Lung (tissue), 12 donors: Measurements from ENCODE around the gene PLCD4. TPM values are rescaled to one million over a fixed set of nuclear protein-coding genes. Genes with fewer than 3 reads are reported as not detected.

ENCODE experiments used
- ATAC-seq: fragments of 200-7000 bp; cut with Tn5 transposase; one replicate; pipeline ENCODE4 v1.9.1; 2020; ENCODE audit warnings: moderate number of reproducible peaks; ENCODE audit not compliant: insufficient read depth, low FRiP score
- DNase-seq, 3 donors: peaks; one replicate each; pipeline ENCODE4 v3.0.0-alpha.2; 2013 to 2017
- H3K27ac ChIP-seq, 2 donors: one replicate each; pipeline ENCODE4 v1.5.1; 2013; ENCODE audit warnings: mild to moderate bottlenecking in 2 of 2, moderate library complexity in 2 of 2, control low read depth in 1 of 2, inconsistent platforms in 1 of 2, low read depth in 1 of 2, low read length in 1 of 2
- H3K27me3 ChIP-seq, 3 donors: one replicate each; pipeline ENCODE4 v1.5.1; 2013; ENCODE audit warnings: low read length in 2 of 3; ENCODE audit not compliant: control insufficient read depth in 3 of 3, insufficient read depth in 3 of 3
- H3K36me3 ChIP-seq, 4 donors: one replicate each; pipeline ENCODE4 v1.5.1; 2013; ENCODE audit warnings: low read length in 4 of 4, mild to moderate bottlenecking in 1 of 4, moderate library complexity in 1 of 4; ENCODE audit not compliant: control insufficient read depth in 4 of 4, insufficient read depth in 4 of 4
- H3K4me1 ChIP-seq, 5 donors: one replicate each; pipeline ENCODE4 v1.5.1; 2013; ENCODE audit warnings: low read length in 5 of 5, mild to moderate bottlenecking in 2 of 5, moderate library complexity in 1 of 5; ENCODE audit not compliant: control insufficient read depth in 5 of 5, insufficient read depth in 5 of 5
- H3K4me3 ChIP-seq: one replicate; pipeline ENCODE4 v1.5.1; 2013; ENCODE audit warnings: mild to moderate bottlenecking, control low read depth, moderate library complexity
- H3K9ac ChIP-seq, 2 donors: one replicate each; pipeline ENCODE4 v1.5.1; 2013; ENCODE audit warnings: low read length in 2 of 2, control low read depth in 1 of 2; ENCODE audit not compliant: insufficient read depth in 1 of 2
- H3K9me3 ChIP-seq, 4 donors: one replicate each; pipeline ENCODE4 v1.5.1; 2013; ENCODE audit warnings: low read length in 3 of 4, mild to moderate bottlenecking in 1 of 4, moderate library complexity in 1 of 4; ENCODE audit not compliant: control insufficient read depth in 4 of 4, insufficient read depth in 3 of 4
- CTCF ChIP-seq: IDR thresholded peaks from 2 replicates; pipeline ENCODE4 v1.5.1; 2012; ENCODE audit warnings: mild to moderate bottlenecking; ENCODE audit errors: control extremely low read depth, extremely low read depth
- WGBS, 2 donors: extraction: QIAGEN DNeasy Blood & Tissue Kit; methylation state at CpG; one replicate each; pipeline ENCODE4 v1.1.7; 2013; 5-methylcytosine and 5-hydroxymethylcytosine counted together
- polyA plus RNA-seq, 2 donors: library from polyadenylated mRNA; stranded (reverse); fragments of 200-250 nt; gene quantifications; one replicate each; pipeline ENCODE4 v1.2.1, GENCODE V29; 2013
- total RNA-seq, 2 donors: library from RNA; depleted of rRNA in 1 of 2; stranded (reverse); fragments of >200 nt in 1 of 2; gene quantifications; one replicate each; pipeline ENCODE4 v1.2.1, GENCODE V29; 2014 to 2021
- donor health status: control.
- donor health status: control.
- donor health status: Bipolar disorder and iron deficiency.
- donor health status: healthy.
- donor health status: DM: yes; HTN: yes; CAD: no.

The PLCD4 gene
- total and polyA plus RNA-seq, 4 donors: 0.07 to 4.7 (median 0.80) TPM

DNA sequence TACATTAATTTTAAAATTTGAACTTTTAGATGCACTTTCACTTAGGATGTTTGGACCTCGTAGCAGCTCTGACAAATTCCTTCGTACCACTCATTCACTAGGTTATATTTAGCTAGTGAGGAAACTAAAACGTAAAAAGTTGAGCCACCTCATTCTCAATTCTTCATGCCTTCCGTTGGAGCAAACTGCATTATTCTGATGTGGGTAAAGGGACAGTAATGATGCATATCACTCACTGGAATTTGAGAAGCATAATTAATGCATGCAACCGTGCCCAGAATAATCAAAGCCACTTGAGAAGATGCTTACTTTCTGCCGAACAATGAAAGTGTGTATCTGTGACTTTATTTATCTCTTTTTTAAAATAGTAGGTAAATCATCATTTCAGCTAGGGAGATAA, 36.8 kb upstream of the PLCD4 start:
- H3K4me3 ChIP-seq: no peak overlapping the region
- ATAC-seq (no peak), DNase-seq (peak in 1 of 3 donors; percentile 5)
- no peaks in the 10 kb centered on the region for H3K9me3 ChIP-seq
- H3K4me1 ChIP-seq: peaks cover 3 to 39% (median 19%) of the 10 kb centered on the region in 5 donors
- peak overlapping the region in 1 of 2 donors; percentile 98 for H3K9ac ChIP-seq
- no peak for TF ChIP-seq CTCF
- peak overlapping the region in 1 of 2 donors; percentile 90 for H3K27ac ChIP-seq
- WGBS, 2 donors: 22 to 34% methylated on average over 6 of the region's 6 CpGs
- H3K36me3 ChIP-seq: peaks cover 0 to 10% (median 7%) of the 10 kb centered on the region in 4 donors
- H3K27me3 ChIP-seq: no peaks in the 10 kb centered on the region

GRCh38 chr2:218576854-218577253, 30.8 kb upstream of the PLCD4 start:
- WGBS, 2 donors: 96 to 99% methylated on average over 4 of the region's 4 CpGs
- H3K27ac ChIP-seq: no peak overlapping the region
- peaks cover 0 to 19% (median 0%) of the 10 kb centered on the region in 5 donors for H3K4me1 ChIP-seq
- TF ChIP-seq CTCF: no peak
- ATAC-seq: no peak
- no peak for DNase-seq
- H3K9ac ChIP-seq: no peak overlapping the region
- H3K9me3 ChIP-seq: no peaks in the 10 kb centered on the region
- no peak overlapping the region for H3K4me3 ChIP-seq
- H3K27me3 ChIP-seq: no peaks in the 10 kb centered on the region
- peaks cover 5 to 15% (median 13%) of the 10 kb centered on the region in 4 donors for H3K36me3 ChIP-seq

DNA sequence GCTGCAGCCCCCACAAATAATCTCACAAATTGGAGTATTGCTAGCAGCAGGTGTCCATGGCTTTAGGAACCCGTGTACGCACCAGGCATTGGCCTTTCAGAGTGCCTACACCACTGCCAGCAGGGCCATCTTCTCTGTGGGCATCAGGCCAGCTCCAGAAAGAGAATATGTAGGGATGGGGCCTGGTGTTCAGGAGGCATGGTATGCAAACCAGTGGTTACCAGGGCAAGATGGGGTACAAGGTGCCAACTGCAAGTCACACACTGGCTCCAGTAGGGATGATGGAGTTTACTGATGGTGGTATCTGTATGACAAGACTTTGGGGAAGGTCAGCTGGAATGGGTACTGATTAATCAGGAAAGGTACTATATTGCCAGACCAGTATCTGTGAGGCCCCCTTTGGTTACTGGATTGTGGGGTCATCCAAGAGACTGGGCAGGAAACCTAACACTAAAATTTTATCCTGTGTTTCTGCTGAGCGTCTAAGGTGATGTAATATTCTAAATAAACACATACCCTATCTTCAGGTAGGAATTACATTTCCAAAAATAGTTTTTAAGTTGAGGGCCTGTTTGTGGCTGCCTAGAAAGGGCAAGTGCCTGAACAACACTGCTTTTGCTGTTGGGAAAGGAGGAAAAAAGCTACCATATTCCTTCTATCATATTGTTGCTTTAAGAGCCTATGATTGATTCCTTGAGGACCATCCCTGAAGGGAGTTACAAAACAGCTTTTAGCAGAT, 30.0 kb upstream of the PLCD4 start:
- Histone ChIP-seq H3K9ac (no peak overlapping the region), H3K36me3 (peaks cover 5 to 16% (median 12%) of the 10 kb centered on the region in 4 donors), H3K27ac (peak overlapping the region in 1 of 2 donors; percentile 49), H3K4me1 (peaks cover 0 to 15% (median 0%) of the 10 kb centered on the region in 5 donors), H3K4me3 (no peak overlapping the region), H3K9me3 (no peaks in the 10 kb centered on the region), H3K27me3 (no peaks in the 10 kb centered on the region)
- TF ChIP-seq CTCF: no peak
- no peak for DNase-seq
- no peak for ATAC-seq
- 86 to 91% methylated on average over 3 of the region's 3 CpGs for WGBS, 2 donors
